A549 treated with Mapracorat at 1 μM for 4 hours (cell line): ENCODE results near the gene DEFB110. TPM values are rescaled to one million over a fixed set of nuclear protein-coding genes. Genes with fewer than 3 reads are reported as not detected.

Experiments used
- total RNA-seq: library from RNA; stranded (reverse); fragments of 200-300 nt; extraction: Qiagen RNA extraction; gene quantifications from 5 replicates; pipeline ENCODE4 v1.2.3, GENCODE V29; 2022

Gene DEFB110
- total RNA-seq, result not detected in 5 replicates

DNA sequence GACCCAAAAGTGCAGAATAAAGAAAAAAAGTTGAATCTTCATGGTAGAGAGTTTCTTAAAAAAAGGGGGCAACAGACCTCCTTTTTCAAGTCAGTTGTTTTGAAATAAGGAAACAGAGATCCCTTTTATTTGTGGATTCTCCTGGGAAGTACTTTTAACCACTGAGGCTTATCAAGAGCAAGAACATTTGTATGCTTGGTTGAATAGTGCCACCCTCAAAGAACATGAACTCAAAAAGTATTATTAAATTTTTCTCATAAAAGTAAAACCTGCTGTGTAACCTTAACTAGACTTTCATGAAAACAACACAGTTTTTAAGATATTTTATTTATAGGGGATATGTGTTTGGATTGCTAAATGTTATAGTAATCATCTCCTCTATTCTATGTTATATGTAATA is at the start of gene DEFB110:
Gene DEFB110, minus strand, starts transcription at position 101 of the 400 bp plus-strand sequence. Its CDS starts 59 bp downstream, at position 42.

GRCh38 chr6:50049829-50050228 is 28.0 kb upstream of the DEFB110 start, which contains the start of gene DEFB112:
DEFB112 (minus strand) TSS chr6:50049929; CDS start chr6:50049869, 60 bp downstream.

DNA sequence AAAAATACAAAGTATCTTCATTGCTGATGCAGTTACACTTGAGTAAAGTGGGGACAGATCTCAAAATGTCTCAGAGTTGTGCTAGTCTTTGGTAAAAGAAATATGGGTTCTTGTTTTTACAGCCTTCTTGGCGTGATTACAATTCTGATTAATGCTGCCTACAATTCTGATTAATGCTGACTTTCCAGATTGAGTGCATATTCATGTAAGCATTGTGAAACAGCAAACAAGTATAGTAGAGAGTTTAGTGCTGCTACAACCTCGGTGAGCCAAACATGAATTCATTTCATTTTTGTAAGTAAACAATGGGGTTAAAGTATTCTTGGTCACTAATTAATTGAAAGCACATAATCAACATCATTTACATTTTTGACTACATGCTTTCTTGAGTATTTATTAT is 52.2 kb downstream of the DEFB110 start, which contains the start of gene DEFB113:
Gene DEFB113, minus strand, starts transcription at position 21 of the 400 bp plus-strand sequence. Its CDS starts 0 bp downstream, at position 21.

Other genes with a start within 250 kb of the DEFB110 start
- gene PGK2, start 234.7 kb downstream of the DEFB110 start, total RNA-seq, result not detected in 5 replicates
- gene CRISP1, start 155.5 kb downstream of the DEFB110 start, total RNA-seq, result not detected in 5 replicates
- not detected in 5 replicates for gene DEFB114, start 57.8 kb downstream of the DEFB110 start, total RNA-seq
- not detected in 5 replicates for gene DEFB113, start 52.4 kb downstream of the DEFB110 start, total RNA-seq
- not detected in 5 replicates for gene DEFB112, start 27.9 kb upstream of the DEFB110 start, total RNA-seq